ENCODE data around the gene SPTBN4. TPM values are rescaled to one million over a fixed set of nuclear protein-coding genes. Genes with fewer than 3 reads are reported as not detected.
"Not testable (repeated sequence)": the region's sequence is repeated elsewhere in the genome, so short reads cannot be mapped to it uniquely, and the experiment has no call there.

SPTBN4 gene
- total RNA-seq, 1 donor from 2014 or later: 161 TPM

DNA sequence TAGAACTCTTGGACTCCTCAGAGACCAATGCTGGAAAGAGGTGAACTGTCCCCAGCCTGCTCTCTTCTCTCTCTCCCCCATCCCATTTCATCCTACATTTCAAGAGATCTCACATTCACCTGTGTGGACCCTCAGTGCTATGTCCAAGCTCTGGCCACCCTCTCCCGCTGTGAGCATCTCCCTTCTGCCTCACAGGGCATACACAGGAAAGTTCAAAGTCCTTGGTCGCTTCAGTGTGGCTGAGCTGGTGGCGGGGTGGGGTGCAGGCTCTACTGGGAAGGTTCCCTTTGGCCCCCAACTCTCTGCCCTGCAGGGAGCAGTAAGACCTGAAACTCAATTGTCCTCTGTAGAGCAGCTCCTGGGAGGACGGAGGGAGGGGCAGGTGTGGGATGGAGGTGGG lies 27.0 kb downstream of the SPTBN4 start:
- Mint-ChIP-seq H3K4me3 (ENCODE audit: unreplicated experiment) (no peak overlapping the region), H3K27ac (ENCODE audit: unreplicated experiment) (no peak overlapping the region), H3K4me1 (ENCODE audit: low read depth, unreplicated experiment) (no peaks in the 10 kb centered on the region), H3K27me3 (ENCODE audit: unreplicated experiment) (peaks cover 10% of the 10 kb centered on the region), H3K9me3 (ENCODE audit: unreplicated experiment) (peaks cover 6% of the 10 kb centered on the region), H3K36me3 (ENCODE audit: unreplicated experiment) (peaks cover 20% of the 10 kb centered on the region)
- TF ChIP-seq, protein P1, sequence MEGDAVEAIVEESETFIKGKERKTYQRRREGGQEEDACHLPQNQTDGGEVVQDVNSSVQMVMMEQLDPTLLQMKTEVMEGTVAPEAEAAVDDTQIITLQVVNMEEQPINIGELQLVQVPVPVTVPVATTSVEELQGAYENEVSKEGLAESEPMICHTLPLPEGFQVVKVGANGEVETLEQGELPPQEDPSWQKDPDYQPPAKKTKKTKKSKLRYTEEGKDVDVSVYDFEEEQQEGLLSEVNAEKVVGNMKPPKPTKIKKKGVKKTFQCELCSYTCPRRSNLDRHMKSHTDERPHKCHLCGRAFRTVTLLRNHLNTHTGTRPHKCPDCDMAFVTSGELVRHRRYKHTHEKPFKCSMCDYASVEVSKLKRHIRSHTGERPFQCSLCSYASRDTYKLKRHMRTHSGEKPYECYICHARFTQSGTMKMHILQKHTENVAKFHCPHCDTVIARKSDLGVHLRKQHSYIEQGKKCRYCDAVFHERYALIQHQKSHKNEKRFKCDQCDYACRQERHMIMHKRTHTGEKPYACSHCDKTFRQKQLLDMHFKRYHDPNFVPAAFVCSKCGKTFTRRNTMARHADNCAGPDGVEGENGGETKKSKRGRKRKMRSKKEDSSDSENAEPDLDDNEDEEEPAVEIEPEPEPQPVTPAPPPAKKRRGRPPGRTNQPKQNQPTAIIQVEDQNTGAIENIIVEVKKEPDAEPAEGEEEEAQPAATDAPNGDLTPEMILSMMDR (IDR thresholded peaks at IDR 0.05; ENCODE audit: partially characterized antibody, unreplicated experiment): no peak
- DNase-seq: no peak

DNA sequence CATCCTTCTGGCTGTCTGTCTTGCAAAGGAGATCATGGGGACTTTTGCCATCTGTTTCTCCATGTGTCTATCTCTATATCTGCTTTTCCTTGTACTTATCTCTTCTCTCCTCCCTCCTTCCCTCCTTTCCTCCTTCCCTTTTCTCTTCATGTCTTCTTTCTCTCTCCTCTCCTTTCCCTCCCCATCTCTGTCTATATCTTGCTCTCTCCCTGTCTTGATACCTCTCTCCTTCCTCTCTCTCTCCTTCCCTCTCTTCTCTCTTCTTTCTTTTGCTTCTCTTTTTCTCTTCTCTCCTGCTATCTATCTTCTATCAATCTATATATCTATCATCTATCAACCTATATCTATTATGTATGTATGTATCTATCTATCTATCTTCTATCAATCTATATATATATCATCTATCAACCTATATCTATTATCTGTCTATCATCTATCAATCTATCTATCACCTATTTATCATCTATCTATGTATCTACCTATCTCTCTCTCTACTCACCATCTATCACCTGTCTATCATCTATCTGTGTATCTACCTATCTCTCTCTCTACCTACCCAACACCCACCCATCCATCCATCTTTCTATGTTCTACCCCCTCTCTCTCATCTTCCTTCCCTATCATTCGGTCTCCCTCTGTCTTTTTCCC lies 27.5 kb downstream of the SPTBN4 start:
- Mint-ChIP-seq H3K27me3 (ENCODE audit: unreplicated experiment) (peaks cover 10% of the 10 kb centered on the region), H3K9me3 (ENCODE audit: unreplicated experiment) (peaks cover 6% of the 10 kb centered on the region), H3K36me3 (ENCODE audit: unreplicated experiment) (peaks cover 20% of the 10 kb centered on the region), H3K27ac (ENCODE audit: unreplicated experiment) (no peak overlapping the region), H3K4me1 (ENCODE audit: low read depth, unreplicated experiment) (no peaks in the 10 kb centered on the region), H3K4me3 (ENCODE audit: unreplicated experiment) (no peak overlapping the region)
- TF ChIP-seq, protein P1 (IDR thresholded peaks at IDR 0.05; ENCODE audit: partially characterized antibody, unreplicated experiment): no peak
- DNase-seq: no peak

DNA sequence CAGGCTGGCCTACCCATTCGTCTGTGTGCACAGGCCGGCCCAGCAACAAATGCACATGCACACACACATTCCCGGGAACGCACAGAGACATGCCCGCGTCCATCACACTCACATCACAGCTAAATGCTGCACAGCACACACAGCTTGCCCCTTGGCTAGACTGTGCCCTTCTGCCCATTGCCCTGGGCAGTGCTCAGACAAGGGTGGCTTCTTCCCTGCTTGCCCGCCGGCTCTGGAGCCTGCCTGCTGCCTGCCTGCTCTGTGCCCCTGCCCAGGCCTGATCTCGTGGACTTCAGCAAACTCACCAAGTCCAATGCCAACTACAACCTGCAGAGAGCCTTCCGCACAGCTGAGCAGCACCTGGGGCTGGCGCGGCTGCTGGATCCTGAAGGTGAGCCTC lies 30.4 kb downstream of the SPTBN4 start:
- Mint-ChIP-seq H3K36me3 (ENCODE audit: unreplicated experiment) (peaks cover 12% of the 10 kb centered on the region), H3K4me1 (ENCODE audit: low read depth, unreplicated experiment) (no peaks in the 10 kb centered on the region), H3K9me3 (ENCODE audit: unreplicated experiment) (peaks cover 5% of the 10 kb centered on the region), H3K4me3 (ENCODE audit: unreplicated experiment) (no peak overlapping the region), H3K27me3 (ENCODE audit: unreplicated experiment) (peaks cover 6% of the 10 kb centered on the region), H3K27ac (ENCODE audit: unreplicated experiment) (no peak overlapping the region)
- TF ChIP-seq, protein P1 (IDR thresholded peaks at IDR 0.05; ENCODE audit: partially characterized antibody, unreplicated experiment): no peak
- DNase-seq: no peak

DNA sequence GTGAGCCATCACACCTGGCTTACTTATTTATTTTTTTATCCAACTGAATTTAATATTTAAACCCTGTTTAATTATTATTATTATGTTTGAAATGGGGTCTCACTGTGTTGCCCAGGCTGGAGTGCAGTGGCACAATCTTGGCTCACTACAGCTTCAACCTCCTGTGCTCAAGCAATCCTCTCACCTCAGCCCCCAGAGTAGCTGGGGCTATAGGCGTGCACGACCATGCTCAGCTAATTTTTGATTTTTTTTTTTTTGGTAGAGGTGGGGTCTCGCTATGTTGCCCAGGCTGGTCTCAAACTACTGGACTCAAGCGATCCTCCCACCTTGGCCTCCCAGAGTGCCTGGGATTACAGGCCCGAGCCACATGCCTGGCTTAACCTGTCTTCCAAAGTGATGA lies 32.5 kb downstream of the SPTBN4 start:
- Mint-ChIP-seq H3K27me3 (ENCODE audit: unreplicated experiment) (peaks cover 8% of the 10 kb centered on the region), H3K27ac (ENCODE audit: unreplicated experiment) (no peak overlapping the region), H3K4me3 (ENCODE audit: unreplicated experiment) (no peak overlapping the region)

DNA sequence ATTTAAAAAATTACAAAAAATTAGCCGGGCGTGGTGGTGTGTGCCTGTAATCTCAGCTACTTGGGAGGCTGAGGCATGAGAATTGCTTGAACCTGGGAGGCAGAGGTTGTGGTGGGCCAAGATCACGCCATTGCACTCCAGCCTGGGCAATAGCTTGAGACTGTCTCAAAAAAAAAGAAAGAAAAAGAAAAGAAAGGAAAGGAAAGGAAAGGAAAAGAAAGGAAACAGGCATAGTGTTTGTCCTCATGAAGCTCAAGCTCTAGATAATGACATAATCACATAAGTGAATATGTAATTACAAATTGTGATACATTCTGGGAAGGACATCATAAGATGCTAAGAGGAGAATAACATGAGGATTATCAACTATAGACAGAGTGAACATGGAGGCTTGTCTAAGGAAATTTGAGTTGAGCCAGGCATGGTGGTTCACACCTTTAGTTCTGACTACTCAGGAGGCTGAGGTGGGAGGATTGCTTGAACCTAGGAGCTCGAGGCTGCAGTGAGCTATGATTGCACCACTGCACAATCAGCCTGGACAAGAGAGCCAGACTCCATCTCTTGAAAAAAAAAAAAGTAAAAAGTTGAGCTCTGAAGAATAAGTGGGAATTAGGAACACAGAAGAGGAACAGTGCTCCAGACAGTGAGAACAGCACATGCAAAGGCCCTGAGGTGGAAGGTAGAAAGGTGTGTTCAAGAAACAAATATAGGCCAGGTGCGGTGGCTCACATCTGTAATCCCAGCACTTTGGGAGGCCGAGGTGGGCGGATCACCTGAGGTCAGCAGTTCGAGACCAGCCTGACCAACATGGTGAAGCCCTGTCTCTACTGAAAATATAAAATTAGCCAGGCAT lies 34.1 kb downstream of the SPTBN4 start:
- not testable (repeated sequence) for H3K27ac Mint-ChIP-seq (ENCODE audit: unreplicated experiment); H3K9me3 Mint-ChIP-seq (ENCODE audit: unreplicated experiment); H3K4me3 Mint-ChIP-seq (ENCODE audit: unreplicated experiment); H3K27me3 Mint-ChIP-seq (ENCODE audit: unreplicated experiment); DNase-seq; H3K36me3 Mint-ChIP-seq (ENCODE audit: unreplicated experiment); H3K4me1 Mint-ChIP-seq (ENCODE audit: low read depth, unreplicated experiment)

More for the DNA sequence above, 32.5 kb downstream of the SPTBN4 start:
- DNase-seq: no peak
- peaks cover under 1% of the 10 kb centered on the region for H3K9me3 Mint-ChIP-seq (ENCODE audit: unreplicated experiment)
- H3K36me3 Mint-ChIP-seq (ENCODE audit: unreplicated experiment): peaks cover 2% of the 10 kb centered on the region
- TF ChIP-seq, protein P1 (IDR thresholded peaks at IDR 0.05; ENCODE audit: partially characterized antibody, unreplicated experiment): no peak
- peaks cover 8% of the 10 kb centered on the region for H3K4me1 Mint-ChIP-seq (ENCODE audit: low read depth, unreplicated experiment)
